HG03469 (cell line): Measurements from ENCODE around the gene HMGXB3.

Experiments
- ATAC-seq: cut with Tn5 transposase; IDR thresholded peaks from one replicate; pipeline ENCODE4 v1.9.1; 2021; ENCODE audit warnings: mild to moderate bottlenecking, moderate library complexity, moderate number of reproducible peaks; ENCODE audit not compliant: unreplicated experiment

The HMGXB3 gene

GRCh38 chr5:149988126-149988525, 12.4 kb upstream of the HMGXB3 start:
- no peak for ATAC-seq

- peak; percentile 64 for ATAC-seq
Observed at GRCh38 chr5:149990518-149991376, 9.8 kb upstream of the HMGXB3 start.

- ATAC-seq = no peak
Observed at GRCh38 chr5:149993471-149993870, 7.1 kb upstream of the HMGXB3 start.

GRCh38 chr5:149995385-149996204, 4.9 kb upstream of the HMGXB3 start:
- ATAC-seq = no peak

GRCh38 chr5:149996205-149996890, 4.2 kb upstream of the HMGXB3 start:
- ATAC-seq = no peak

GRCh38 chr5:149998281-149998680, 2.3 kb upstream of the HMGXB3 start:
- no peak for ATAC-seq

GRCh38 chr5:149999359-149999758, 1.2 kb upstream of the HMGXB3 start:
- ATAC-seq = no peak

GRCh38 chr5:149999866-150000255, 678 bp upstream of the HMGXB3 start:
- no peak for ATAC-seq

- ATAC-seq = no peak
Observed at GRCh38 chr5:150000990-150001659, 586 bp downstream of the HMGXB3 start.

- peak; percentile 49 for ATAC-seq
Observed at GRCh38 chr5:150001660-150002486, 1.3 kb downstream of the HMGXB3 start.

- ATAC-seq = no peak
Observed at GRCh38 chr5:150006318-150006717, 5.8 kb downstream of the HMGXB3 start.

GRCh38 chr5:150007050-150007449, 6.5 kb downstream of the HMGXB3 start:
- no peak for ATAC-seq

- ATAC-seq = no peak
Observed at GRCh38 chr5:150009671-150010387, 9.3 kb downstream of the HMGXB3 start.

GRCh38 chr5:150013931-150014330, 13.4 kb downstream of the HMGXB3 start:
- no peak for ATAC-seq

- ATAC-seq = no peak
Observed at GRCh38 chr5:150014456-150014855, 13.9 kb downstream of the HMGXB3 start.

GRCh38 chr5:150015415-150015814, 14.9 kb downstream of the HMGXB3 start:
- no peak for ATAC-seq

- no peak for ATAC-seq
Observed at GRCh38 chr5:150016537-150016936, 16.0 kb downstream of the HMGXB3 start.

GRCh38 chr5:150017226-150018005, 16.9 kb downstream of the HMGXB3 start:
- no peak for ATAC-seq

- ATAC-seq = no peak
Observed at GRCh38 chr5:150020249-150020648, 19.7 kb downstream of the HMGXB3 start.
